ENCODE results near the gene SHFL.

The SHFL gene

GRCh38 chr19:10086591-10087192 is 575 bp downstream of the SHFL start:
- peak overlapping the region; percentile 66 for H3K4me3 ChIP-seq (replicated peaks; ENCODE audit: low read depth, low read length)
- DNase-seq (ENCODE audit: extremely low read depth, low read depth) = no peak
- TF ChIP-seq CTCF (IDR thresholded peaks at IDR 0.05; ENCODE audit: low read depth, low read length, missing control alignments) = no peak

DNA sequence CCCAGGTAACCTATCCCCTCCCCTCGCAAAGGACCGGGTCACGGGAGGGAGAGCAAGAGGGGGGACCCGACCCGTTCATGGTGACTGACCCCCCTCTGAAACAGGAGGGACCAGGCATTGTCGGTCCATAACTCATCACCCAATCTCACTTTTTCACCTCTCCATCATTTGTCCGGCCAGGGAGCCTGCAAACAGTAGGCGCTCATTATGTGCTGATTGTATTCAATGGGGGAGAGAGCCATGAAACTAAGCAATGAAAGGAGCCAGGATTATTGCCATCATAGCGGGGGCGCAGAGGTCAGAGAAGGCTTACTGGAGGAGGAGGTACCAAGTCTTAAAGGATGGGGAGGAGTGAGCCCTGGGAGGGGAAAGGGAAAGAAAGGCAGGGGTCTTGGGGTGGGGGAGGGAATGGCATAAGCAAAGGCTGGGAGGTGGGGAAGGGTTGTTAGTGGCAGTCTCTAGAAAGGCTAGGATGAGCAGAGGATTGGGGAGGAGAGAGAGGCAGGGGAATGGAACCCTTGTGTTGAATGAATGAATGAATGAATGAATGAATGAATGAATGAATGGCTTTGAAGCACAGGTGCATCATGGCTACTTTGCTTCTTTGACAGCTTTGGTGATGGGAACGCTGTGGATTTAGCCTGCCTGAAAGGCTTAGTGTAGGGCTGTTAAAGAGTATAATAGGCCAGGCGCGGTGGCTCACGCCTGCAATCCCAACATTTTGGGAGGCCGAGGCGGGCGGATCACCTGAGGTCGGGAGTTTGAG is 1.4 kb downstream of the SHFL start:
- peak overlapping the region; percentile 66 for H3K4me3 ChIP-seq (replicated peaks; ENCODE audit: low read depth, low read length)
- TF ChIP-seq CTCF (IDR thresholded peaks at IDR 0.05; ENCODE audit: low read depth, low read length, missing control alignments) = no peak
- DNase-seq (ENCODE audit: extremely low read depth, low read depth) = no peak

- DNase-seq (ENCODE audit: extremely low read depth, low read depth) = no peak
- TF ChIP-seq CTCF (IDR thresholded peaks at IDR 0.05; ENCODE audit: low read depth, low read length, missing control alignments) = no peak
These were observed 2.9 kb downstream of the SHFL start for GRCh38 chr19:10088949-10089554.

GRCh38 chr19:10089801-10090375 is 3.8 kb downstream of the SHFL start:
- DNase-seq (ENCODE audit: extremely low read depth, low read depth) = no peak
- no peak overlapping the region for H3K4me3 ChIP-seq (replicated peaks; ENCODE audit: low read depth, low read length)
- no peak for TF ChIP-seq CTCF (IDR thresholded peaks at IDR 0.05; ENCODE audit: low read depth, low read length, missing control alignments)

More at GRCh38 chr19:10088949-10089554, 2.9 kb downstream of the SHFL start:
- no peak overlapping the region for H3K4me3 ChIP-seq (replicated peaks; ENCODE audit: low read depth, low read length)

DNA sequence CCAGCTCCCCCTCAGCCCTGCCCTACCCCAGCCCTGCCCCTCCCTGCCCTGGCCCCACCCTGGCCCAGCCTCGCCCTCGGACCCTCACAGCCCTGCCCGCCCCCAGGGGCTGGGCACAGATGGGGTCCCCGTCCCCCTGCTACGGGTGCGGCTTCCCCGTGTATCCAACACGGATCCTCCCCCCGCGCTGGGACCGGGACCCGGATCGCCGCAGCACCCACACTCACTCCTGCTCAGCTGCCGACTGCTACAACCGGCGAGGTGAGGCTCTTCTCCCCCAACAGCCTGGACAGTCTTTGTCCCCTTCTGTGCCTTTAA is 5.2 kb downstream of the SHFL start:
- no peak for TF ChIP-seq CTCF (IDR thresholded peaks at IDR 0.05; ENCODE audit: low read depth, low read length, missing control alignments)
- no peak for DNase-seq (ENCODE audit: extremely low read depth, low read depth)

DNA sequence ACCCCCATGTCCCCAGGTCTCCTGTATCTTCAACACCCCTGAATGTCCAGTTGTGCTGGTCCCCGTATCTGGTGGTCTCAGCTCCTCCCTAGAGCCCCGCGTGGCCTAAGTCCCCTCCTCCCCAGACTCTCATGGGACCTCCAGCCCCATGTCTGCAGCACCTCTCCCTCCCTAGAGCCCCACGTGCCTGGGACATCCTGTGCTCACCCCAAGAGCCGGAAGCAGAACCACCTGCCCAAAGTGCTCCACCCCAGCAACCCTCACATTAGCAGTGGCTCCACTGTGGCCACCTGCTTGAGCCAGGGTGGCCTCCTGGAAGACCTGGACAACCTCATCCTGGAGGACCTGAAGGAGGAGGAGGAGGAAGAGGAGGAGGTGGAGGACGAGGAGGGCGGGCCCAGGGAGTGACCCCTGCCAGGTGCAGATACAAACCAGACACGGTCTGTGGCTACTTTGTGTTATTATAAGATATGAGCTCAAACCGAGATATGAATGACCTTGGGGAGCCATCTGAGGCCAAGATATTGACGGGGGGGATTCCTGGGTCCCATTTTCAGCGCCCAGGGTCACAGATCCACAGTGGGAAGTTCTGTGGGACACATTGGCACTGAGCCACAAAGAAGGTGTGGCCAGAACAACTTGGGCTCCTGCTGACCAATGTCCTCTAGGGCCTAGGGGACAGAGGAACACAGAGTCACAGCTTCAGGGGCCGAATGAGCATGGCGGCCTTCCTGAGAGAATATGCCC is 6.0 kb downstream of the SHFL start:
- no peak for DNase-seq (ENCODE audit: extremely low read depth, low read depth)
- TF ChIP-seq CTCF (IDR thresholded peaks at IDR 0.05; ENCODE audit: low read depth, low read length, missing control alignments) = no peak
- no peak overlapping the region for H3K4me3 ChIP-seq (replicated peaks; ENCODE audit: low read depth, low read length)

More for the DNA sequence above, 5.2 kb downstream of the SHFL start:
- H3K4me3 ChIP-seq (replicated peaks; ENCODE audit: low read depth, low read length) = no peak overlapping the region
